GM19397 (cell line): ENCODE measurements around the gene ARHGAP4.

Experiments
- ATAC-seq: cut with Tn5 transposase; IDR thresholded peaks from one replicate; pipeline ENCODE4 v1.9.1; 2021; ENCODE audit warnings: mild to moderate bottlenecking, moderate library complexity; ENCODE audit not compliant: unreplicated experiment

ARHGAP4 gene

DNA sequence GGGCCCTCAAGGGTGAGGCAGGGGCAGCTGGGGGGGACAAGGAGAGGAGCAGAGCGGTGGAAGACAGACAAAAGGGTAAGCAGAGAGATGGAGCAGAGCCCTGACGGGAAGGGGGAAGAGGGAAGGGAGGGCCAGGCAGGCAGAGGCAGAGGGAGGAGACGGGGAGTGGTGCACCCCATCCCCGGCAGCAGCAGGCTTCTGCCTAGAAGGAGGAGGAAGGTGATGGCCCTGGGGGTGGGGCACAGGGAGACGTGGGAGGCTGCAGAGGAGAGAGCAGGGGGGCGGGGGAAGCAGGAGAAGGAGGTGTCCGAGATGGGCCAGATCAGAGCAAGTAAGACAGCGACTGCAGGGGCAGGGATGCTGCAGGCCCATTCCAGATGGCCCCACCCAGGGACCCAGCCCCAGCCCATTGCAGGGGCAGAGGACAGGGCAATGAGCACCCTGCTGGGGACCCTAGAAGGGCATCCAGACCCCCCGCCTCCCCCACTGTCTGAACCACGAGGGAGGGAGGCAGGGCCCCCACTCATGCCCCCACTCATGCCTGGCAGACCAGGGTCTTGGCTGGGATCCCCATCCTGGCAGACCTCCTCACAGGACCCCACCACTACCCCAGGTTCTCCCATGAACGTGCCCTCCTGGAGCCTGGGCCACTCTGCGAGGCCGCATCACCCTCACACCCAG is 42.8 kb downstream of the ARHGAP4 start:
- no peak for ATAC-seq

DNA sequence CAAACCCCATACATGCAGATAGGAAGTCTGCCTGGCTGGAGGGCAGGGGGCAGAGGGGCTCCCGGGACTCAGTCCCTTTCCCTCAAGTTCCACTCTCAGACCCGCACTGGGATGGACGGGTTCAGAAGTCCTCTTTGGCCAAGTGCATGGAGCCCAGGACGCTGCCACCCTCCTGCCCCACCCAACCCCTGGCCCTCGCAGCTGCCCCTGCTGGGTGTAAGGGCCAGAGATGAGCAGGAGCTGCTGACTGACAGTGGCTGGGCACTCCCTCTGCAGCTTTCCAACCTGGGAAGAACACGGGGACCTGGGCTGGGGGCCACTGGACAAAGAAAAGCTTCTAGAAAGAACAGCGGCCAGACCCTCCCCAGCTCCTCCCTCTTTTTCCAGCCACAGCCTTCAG is 43.5 kb downstream of the ARHGAP4 start:
- no peak for ATAC-seq

DNA sequence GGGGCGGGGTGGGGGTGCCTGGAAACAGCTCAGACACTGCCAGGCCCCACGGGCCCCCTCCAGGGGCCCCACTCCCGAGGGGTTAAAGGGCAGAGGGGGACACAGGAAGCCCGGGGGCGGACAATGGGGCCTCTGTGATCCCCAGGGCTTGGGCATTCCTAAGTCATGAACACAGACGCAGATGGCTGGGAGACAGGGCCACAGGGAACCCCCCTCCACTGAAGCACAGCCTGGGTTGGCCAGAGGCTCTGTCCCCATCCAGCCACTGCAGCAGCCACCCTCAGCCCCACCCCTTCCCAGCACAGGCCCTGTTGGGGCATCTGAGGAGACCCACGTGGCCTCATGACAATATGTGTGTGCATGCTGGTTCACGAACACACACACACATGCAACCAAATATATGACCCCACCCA is 44.0 kb downstream of the ARHGAP4 start:
- ATAC-seq = no peak

DNA sequence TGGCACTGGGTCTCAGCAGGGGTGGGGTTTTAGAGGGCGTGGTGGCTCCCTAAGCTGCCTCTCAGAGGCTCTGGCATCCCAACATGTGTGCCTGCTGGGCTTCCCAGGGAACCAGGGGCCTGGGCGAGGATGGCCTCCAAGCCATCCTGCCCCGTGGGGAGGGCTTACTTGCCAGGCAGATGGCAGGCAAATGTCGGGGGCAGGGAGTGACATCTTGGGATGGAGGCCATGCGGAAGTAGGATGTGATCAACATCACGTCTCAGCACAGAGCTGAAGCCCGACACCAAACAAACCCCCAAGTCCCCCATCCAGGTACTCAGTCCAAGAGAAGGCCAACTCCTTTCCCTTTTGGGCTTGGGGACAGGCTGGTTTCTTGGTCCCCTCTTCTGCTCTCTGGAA is 44.8 kb downstream of the ARHGAP4 start:
- ATAC-seq = no peak

DNA sequence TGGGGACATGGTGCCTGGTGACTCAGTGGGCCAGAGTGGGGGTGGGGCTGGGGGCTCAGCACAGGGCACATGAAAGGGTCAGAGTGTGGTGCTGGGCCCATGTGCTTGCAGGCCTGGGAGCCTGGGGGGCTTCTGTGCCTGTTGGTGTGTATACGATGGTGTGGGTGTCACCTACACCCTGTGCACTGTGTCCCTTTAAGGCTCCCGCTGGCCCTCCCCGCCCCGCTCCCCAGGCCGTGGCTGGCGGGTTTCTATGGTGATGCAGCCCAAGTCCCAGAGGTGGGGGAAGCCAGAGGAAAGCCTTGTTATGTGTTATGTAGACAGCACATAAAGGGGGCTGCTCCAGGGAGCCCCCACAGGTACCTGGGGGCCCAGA is 45.6 kb downstream of the ARHGAP4 start:
- ATAC-seq = no peak

DNA sequence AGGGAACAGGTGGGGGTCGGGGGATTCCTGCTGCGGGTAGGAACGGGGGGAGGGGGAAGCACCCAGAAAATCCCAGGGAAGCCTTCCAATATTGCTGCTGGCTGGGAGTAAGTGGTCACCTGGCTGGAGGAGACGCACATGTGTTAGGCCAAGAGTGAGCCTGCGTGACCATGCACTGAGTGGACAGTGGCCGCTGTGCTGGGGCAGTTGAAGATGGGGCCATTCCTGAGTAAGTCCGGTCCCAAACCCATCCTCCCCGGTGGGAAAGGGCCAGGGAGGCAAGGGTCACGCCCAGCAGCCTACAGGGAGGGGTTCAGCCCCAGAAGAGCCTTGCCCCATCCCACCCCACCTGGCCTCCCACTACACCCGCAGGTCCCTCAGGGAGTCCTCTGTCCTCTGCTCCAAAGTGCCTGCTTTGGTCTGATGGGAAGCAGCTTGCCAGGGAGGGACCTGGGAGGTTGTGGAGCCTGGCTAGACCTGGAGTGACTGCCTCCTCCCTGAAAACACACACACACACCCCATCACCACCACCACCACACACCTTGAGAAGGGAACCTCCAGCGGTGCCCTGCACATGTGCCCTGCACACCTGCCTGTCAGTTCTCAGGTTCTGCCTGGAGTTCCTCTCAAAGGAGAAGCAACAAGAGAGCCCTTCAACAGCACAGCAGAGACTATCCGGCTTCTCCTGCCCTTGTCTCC is 46.2 kb downstream of the ARHGAP4 start:
- no peak for ATAC-seq

DNA sequence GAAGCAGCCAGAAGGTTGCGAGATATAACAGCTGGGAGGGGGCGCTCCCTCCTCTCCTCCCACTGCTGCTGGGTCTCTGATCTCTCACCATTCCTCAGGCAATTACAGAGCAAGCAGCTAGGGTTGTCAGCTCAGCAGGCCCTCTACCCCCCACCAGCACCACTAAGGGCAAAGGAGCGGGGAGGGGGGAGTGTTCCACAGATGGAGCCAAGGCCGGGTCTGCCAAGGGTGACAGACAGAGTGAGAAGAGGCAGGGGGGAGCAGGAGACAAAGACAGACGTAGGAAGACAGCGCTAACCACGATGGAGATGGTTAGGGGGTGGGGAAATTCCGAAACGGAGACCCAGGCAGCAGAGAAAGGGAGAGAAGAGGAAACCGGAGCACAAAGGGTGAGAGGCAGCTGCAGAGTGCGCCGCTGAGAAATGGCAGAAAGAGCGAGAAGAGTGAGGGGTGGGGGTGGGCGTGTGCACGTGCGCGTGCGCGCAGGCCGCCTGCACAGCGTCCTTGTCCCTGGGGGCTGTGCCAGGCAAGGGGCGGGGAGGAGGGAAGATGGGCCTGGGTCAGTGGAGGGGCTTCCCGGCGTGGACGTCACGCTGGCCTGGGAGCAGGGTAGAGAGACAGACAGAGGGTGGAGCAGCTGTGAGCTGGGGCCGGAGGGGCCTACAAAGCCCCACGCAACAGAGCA is 47.0 kb downstream of the ARHGAP4 start:
- no peak for ATAC-seq

DNA sequence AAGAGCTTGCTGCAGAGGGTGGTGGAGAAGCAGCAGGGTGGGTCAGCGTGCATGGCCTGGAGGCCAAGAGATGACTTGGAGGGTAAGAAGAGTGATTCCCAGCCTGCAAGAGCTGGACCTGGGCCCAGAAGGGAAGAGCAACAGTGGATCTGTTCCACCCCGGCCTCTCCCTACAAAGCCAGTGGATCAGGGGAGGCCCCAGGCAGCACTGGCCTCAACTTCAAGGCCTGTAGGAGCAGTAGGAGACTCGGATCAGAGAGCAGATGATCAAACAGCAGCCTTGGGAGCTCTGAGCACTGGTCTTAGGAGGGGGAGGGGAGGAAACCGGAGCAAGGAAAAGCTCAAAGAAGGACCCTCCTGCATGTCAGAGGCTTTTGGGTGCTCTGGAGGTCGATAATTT is 47.7 kb downstream of the ARHGAP4 start:
- no peak for ATAC-seq

DNA sequence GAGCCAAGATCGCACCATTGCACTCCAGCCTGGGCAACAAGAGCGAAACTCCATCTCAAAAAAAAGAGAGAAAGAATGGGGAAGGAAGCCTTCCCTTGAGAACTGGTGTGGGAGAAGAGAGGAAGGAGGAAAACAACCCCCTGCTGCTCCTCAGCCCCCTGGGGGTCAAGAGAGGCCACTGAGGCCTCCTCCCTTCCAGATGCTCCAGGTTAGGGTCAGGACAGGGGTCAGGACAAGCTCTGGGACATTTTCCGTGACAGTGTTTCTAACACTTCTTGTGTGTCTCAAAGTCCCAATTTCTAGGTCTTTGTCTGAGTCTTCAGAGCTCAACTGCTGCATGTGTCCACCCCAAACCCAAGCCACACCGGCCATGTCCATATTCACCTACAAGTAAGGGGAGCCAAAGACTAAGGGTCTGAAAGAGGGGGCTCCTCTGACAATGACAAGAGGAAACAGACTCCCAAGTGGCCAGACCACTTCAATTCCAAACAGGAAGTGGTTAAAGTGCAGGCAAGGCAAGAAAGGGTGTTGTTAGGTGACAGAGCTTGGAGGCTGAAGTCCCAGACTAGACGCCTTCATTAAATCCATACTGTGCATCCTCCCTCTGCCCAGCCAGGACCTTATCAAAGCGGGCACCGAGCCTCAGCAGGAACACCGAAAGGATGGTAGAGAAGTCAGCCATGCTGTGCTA is 48.3 kb downstream of the ARHGAP4 start:
- ATAC-seq = no peak

DNA sequence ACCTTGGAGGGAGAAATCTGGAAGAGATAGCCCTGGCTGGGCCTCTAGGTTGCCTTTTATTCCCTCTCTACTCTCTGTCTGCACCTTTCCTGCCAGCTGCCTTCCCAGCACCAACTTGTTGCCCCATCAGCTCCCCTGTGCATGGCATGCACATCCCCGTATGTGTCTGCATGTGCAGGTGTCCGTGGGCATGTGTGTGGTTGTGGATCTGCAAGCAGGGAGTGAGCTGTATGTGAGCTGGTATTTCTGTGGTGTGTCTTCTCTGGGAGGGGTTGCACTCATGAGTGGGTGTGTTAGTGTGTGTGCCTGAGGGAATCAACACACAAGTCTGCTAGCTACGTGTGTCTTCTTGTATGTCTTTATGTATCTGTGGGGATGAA is 50.0 kb downstream of the ARHGAP4 start:
- ATAC-seq = no peak

DNA sequence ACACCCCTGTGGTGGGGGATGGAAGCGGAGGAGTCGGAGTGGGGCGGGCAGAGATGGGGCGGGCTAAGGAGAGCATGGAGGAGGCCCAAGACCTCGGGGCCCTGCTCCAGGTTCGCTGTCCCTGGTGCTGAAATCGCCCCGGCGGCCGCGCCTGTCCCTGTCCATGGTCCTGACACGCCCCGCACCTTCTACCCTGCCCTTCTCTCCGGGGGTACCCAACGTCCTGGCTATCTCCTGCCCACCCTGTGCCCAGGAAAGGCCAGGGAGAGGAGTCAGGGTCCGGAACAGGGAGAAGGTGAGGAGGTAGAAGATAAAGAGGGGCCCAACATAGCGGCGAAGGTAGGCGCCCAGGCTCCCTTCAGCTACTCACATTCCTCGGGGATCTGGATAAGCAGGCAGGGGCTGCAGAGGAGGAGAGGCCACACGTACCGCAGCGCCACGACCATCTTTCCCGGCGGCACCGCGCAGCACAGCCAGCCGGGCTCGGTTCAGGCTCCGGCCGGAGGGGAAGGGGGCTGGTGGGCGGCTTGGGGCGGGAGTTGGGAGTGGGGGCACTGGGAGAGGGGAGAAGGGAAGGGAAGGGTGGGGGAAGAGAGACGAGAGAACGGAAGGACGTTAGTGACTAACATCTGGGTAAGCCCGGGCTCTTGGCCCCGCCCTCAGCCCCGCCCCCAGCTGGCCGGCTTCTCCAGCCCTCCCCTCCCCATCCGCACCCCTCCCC is 50.5 kb downstream of the ARHGAP4 start:
- no peak for ATAC-seq

DNA sequence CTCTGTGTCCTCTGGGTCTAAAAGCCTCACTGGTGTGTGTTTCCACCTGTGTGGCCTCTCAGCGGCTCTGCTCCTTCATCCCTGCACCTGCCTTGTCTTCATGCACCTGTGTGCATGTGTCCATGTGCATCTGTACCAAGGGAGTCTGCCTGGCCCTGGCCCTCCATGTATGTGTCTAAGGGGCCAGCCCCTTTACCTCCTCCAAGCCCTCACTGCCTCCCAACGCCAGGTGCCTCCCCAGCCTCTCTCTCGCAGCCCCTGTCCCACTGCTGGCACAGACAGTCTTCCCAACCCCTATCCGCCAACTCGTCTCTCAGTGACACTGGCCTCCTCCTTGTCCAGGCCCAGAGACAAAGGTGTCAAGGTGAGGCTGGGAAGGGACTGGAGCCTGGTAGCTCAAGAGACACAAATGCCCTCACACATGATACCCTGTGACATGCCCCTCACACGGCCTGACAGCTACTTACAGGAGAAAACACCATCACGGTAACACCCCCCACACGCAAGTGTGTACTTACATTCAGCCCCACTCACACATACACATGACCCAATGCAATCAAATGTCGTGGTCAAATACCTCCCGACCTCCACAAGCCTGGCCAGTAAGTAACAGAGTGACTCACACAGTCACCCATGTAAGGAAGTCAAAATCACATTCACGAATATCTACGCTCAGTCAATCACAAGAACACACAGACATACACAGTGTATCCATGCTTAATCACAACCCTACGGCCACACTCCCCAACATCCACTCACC is 51.5 kb downstream of the ARHGAP4 start:
- no peak for ATAC-seq

DNA sequence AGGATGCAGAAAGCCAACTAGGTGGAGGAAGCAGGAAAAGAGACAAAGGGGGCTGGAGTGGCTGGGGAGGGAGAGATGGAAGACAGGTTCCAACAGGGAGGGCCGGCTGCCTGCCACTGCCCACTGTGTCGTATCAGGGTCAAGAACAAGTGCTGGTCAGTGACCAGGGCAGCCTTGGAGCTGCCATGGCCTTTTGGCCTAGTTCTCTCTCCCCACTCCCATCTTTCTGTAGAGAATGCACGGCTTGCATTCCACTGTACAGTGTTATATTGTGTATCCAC is 52.0 kb downstream of the ARHGAP4 start:
- ATAC-seq = no peak

DNA sequence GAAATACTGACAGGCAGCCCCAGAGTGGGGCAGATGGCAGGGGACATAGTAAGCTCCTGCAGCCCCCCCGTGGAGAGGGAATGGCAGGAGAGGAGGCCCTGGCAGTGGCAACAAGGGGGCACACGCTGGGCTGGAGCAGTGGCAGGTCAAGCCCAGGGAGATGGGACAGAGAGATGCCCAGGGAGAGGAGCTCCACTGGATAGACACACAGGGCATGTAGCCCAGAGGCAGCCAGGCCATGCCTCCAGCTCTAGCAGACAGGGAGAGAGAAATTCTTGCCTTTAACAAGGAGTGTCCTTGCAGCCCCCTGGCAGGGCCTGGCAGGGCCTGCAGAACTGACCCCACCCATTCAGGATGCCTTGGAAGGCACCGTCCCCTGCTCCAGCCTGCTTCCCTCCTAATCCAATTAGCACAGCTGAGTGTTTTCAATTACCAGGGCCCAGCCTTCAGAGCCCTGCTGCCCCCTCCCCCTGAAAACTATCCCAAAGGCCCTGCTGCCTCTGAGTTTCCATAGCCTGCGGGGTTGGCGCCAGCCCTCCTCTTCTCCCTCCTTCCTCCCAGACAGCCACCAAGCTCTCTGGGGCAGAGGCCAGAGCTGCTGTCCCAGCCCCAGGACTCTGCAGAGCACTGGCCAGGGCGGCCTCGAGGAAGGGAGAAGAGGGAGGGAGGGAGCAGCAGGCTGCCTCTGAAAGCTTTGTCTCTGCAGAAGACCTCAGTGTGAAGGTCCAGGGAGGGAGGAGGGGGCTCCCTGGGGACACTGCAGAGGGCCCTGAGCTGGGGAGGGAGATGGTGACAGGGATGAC is 52.6 kb downstream of the ARHGAP4 start:
- no peak for ATAC-seq

DNA sequence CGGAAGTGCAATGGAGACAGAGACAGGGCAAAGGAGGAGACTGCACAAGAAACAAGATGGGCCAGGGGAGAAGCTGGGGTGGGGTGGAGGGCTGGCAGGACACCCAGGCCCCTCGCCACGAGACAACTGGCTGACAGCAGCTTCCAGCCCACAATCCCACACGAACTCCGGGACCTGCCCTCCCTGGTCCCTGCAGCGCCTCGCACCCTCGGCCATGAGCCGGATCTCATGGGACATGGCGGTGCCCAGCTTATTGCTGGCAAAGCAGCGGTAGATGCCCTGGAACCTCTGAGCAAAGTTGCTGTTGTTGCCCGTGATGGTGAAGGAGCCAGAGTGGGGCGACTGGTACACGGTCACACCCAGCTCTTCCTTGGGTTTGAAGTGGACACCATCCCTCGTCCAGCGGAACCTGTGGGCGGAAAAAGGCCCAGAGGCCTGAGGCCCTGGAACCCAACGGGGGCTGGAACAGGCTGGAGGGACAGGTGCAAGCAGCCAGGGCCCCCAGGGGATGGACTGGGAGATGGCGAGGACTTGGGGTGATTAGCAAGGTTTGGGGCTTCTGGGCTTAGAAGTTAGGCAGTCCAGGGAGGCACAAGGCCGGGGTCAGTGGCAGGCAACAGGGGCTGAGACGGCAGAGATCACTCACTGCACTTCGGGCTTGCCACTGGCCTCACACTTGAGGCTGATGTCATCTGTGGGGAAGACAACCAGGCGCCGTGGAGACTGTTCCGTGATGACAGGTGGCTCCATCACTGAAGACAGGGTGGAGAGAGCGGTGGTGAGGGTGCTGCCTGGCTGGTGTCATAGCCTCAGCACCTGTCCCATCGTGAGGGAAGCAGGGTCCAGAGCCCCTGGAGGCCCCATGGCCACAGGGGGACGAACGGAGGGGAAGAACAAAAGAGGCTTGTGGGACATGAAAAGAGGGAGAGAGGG is 53.9 kb downstream of the ARHGAP4 start:
- no peak for ATAC-seq

DNA sequence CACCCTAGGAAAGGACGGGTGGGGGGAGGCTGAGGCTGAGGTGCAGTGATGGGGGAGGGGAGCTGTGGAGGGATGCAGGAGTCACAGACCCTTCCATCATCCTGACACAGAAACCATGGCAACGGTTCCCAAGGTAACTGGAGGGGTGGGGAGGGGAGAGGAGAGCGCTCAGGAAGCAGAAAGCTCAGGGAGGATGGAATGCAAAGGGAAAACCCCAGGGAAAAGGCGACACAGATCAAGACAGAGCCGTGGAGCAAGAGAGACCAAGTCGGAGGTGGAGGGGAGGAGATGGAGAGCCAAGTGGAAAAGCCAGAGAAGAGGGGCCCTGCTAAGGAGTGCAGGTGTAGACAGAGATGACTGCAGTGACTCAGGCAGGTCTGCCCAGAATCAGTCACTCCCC is 54.6 kb downstream of the ARHGAP4 start:
- ATAC-seq = no peak

DNA sequence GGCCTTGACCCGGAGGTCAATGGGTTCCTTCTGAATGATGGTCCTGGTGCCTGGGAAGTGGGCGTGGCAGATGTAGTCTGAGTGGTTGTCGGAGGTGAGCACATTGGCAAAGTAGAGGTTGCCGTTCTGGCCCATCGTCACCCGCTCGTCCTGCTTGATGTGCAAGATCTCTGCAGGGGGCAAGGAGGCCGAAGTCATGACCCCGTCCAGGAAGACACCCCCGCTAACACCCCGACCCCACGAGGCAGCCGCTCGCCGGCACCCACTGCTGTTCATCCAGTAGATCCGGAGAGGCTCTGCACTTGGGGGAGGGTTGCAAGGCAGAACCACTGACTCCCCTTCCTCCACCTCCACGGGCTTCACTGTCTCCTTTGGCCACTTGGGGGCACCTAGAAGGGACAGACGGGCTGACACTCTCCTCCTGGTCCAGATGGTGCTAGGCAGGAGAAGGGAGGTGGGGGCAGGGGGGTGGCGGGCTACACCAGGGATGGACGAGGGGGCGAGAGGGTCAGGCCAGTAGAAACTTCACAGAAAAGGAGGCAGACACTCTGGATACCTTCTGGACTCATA is 55.2 kb downstream of the ARHGAP4 start:
- ATAC-seq = no peak

DNA sequence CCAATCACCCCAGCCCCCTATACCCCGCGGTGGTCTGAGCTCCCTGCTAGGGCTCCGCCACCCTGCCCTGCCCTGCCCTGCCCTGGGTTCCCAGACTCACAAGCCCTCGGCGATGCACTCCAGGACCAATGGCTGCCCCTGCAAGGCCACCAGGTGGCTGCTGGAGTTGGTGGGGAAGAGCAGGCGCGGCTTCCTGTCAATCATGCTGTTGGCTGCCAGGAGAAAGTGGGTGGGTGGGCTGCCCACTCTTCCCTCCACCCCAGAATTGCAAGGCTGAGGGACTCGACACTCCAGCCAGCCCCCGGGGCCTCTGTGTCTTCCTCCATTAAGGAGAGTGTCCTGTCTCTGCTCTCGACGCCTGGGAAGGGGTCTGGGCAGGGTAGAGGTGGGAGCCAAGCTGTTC is 55.8 kb downstream of the ARHGAP4 start:
- ATAC-seq = no peak
